Skeletal muscle tissue (tissue), 4 donors: ENCODE results near the gene LGALS13. TPM values are rescaled to one million over a fixed set of nuclear protein-coding genes. Genes with fewer than 3 reads are reported as not detected.
"Not testable (repeated sequence)": the region's sequence is repeated elsewhere in the genome, so short reads cannot be mapped to it uniquely, and the experiment has no call there.

Experiments used
- H3K27ac ChIP-seq: one replicate; pipeline ENCODE4 v1.7.0; 2013; ENCODE audit warnings: mild to moderate bottlenecking, low read depth, low read length, inconsistent platforms
- H3K27me3 ChIP-seq, 3 donors: one replicate each; pipeline ENCODE4 v1.7.0; 2013; ENCODE audit warnings: low read length in 3 of 3; ENCODE audit not compliant: control insufficient read depth in 3 of 3, insufficient read depth in 3 of 3
- H3K36me3 ChIP-seq, 3 donors: one replicate each; pipeline ENCODE4 v1.7.0; 2013; ENCODE audit warnings: low read length in 3 of 3; ENCODE audit not compliant: control insufficient read depth in 3 of 3, insufficient read depth in 3 of 3
- H3K4me1 ChIP-seq, 3 donors: one replicate each; pipeline ENCODE4 v1.7.0; 2013; ENCODE audit warnings: low read length in 3 of 3, mild to moderate bottlenecking in 3 of 3; ENCODE audit not compliant: control insufficient read depth in 3 of 3, insufficient read depth in 3 of 3
- H3K4me3 ChIP-seq, 3 donors: one replicate each; pipeline ENCODE4 v1.7.0; 2013; ENCODE audit warnings: low read length in 3 of 3
- H3K9ac ChIP-seq, 3 donors: one replicate each; pipeline ENCODE4 v1.7.0; 2013; ENCODE audit warnings: low read length in 3 of 3, mild to moderate bottlenecking in 3 of 3, moderate library complexity in 2 of 3, low read depth in 1 of 3
- H3K9me3 ChIP-seq, 3 donors: one replicate each; pipeline ENCODE4 v1.7.0; 2013; ENCODE audit warnings: low read length in 3 of 3; ENCODE audit not compliant: control insufficient read depth in 3 of 3
- total RNA-seq: library from RNA; depleted of rRNA; stranded (reverse); fragments of >200 nt; gene quantifications from one replicate; pipeline ENCODE4 v1.2.3, GENCODE V29; 2014
- donor health status: Osteomylitis.

Gene LGALS13
- total RNA-seq, 1 donor from 2014 or later: not detected

GRCh38 chr19:39607021-39607420 is 4.7 kb downstream of the LGALS13 start:
- Histone ChIP-seq H3K4me1 (no peaks in the 10 kb centered on the region), H3K9me3 (no peaks in the 10 kb centered on the region), H3K27me3 (peaks cover 0 to 8% (median 4%) of the 10 kb centered on the region in 3 donors), H3K36me3 (no peaks in the 10 kb centered on the region), H3K27ac (no peak overlapping the region), H3K9ac (no peak overlapping the region), H3K4me3 (no peak overlapping the region)

GRCh38 chr19:39607561-39607960 is 5.2 kb downstream of the LGALS13 start:
- H3K27me3 ChIP-seq: peaks cover 0 to 8% (median 4%) of the 10 kb centered on the region in 3 donors
- no peaks in the 10 kb centered on the region for H3K9me3 ChIP-seq
- H3K4me1 ChIP-seq: no peaks in the 10 kb centered on the region
- no peak overlapping the region for H3K4me3 ChIP-seq
- no peaks in the 10 kb centered on the region for H3K36me3 ChIP-seq
- H3K27ac ChIP-seq: no peak overlapping the region
- no peak overlapping the region for H3K9ac ChIP-seq

DNA sequence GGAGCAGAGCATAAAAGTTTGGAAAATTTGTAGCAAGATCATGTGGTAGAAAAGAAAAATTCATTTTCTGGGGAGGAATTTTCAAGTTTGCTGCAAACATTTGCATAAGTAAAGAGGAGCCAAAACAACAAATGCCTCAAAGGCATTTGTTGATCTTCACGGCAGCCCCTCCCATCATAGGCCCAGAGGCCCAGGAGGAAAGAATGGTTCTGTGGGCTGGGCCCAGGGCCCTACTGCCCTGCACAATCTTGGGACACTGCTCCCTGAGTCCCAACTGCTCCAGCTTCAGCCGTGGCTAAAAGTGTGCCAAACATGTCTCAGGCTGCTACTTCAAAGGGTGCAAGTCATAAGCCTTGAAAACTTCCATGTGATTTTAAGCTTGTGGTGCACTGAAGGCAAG is 11.3 kb downstream of the LGALS13 start:
- Histone ChIP-seq H3K27me3 (peaks cover 0 to 8% (median 0%) of the 10 kb centered on the region in 3 donors), H3K27ac (no peak overlapping the region)

DNA sequence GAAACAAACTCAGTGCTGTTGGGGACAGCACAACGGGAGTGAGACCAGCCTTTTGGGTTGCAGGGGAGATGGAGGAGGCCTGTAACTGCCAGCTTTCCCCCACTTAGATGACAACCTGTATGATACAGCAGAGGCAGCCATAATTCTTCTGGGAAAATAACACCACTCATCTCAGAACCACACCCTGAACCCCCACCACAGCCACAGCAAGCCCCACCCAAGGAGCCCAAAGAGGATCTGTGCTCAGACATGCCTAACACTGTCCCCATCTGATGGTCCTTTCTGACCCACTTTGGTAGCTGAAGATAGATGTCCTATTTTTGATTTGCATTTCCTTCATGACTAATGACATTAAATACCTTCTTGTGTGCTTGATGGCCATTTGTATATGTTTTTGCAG is 15.4 kb downstream of the LGALS13 start:
- Histone ChIP-seq H3K27ac (no peak overlapping the region), H3K9me3 (no peaks in the 10 kb centered on the region), H3K36me3 (no peaks in the 10 kb centered on the region), H3K9ac (no peak overlapping the region), H3K4me3 (no peak overlapping the region), H3K4me1 (no peaks in the 10 kb centered on the region), H3K27me3 (peaks cover 0 to 8% (median 0%) of the 10 kb centered on the region in 3 donors)

More for the DNA sequence above, 11.3 kb downstream of the LGALS13 start:
- Histone ChIP-seq H3K9ac (no peak overlapping the region), H3K4me1 (no peaks in the 10 kb centered on the region), H3K36me3 (no peaks in the 10 kb centered on the region), H3K4me3 (no peak overlapping the region), H3K9me3 (no peaks in the 10 kb centered on the region)

DNA sequence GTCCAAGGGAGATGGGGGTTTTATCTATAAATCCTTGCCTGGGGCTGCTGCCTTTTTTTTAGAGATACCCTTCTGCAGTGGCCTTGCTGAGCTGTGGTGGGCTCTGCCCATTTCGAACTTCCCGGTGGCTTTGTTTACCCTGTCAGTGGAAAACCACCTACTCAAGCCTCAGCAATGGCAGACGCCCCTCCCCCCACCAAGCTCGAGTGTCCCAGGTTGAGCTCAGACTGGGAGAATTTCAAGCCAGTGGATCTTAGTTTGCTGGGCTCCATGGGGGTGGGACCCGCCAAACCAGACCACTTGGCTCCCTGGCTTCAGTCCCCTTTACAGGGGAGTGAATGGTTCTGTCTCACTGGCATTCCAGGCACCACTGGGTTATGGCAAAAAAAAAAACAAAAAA is 21.6 kb downstream of the LGALS13 start:
- Histone ChIP-seq H3K36me3 (no peaks in the 10 kb centered on the region), H3K9ac (no peak overlapping the region), H3K4me1 (no peaks in the 10 kb centered on the region), H3K9me3 (no peaks in the 10 kb centered on the region), H3K27ac (no peak overlapping the region), H3K27me3 (peaks cover 0 to 13% (median 7%) of the 10 kb centered on the region in 3 donors), H3K4me3 (no peak overlapping the region)

GRCh38 chr19:39627631-39628030 is 25.3 kb downstream of the LGALS13 start:
- H3K36me3 ChIP-seq, H3K4me1 ChIP-seq, H3K9me3 ChIP-seq, H3K4me3 ChIP-seq, H3K27ac ChIP-seq, H3K9ac ChIP-seq: not testable (repeated sequence)
- H3K27me3 ChIP-seq: peaks cover 0 to 13% (median 7%) of the 10 kb centered on the region in 3 donors

DNA sequence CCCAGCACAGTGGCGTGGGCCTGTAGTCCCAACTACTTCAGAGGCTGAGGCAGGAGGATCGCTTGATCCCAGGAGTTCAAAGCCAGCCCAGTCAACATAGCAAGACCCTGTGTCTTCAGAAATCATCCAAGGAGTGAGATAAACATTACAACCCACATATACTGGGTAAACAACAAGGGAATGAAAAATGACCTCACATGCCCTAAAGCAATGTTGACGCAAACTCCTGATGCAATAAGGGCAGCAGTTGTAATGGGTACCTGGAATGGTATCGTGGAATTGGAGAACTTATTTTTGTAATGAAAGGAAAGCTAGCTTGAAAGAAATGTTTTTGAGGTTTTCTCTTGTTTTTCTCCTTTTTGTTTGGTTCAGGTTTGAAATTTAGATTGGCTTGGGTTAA is 28.9 kb downstream of the LGALS13 start:
- Histone ChIP-seq H3K4me3 (no peak overlapping the region), H3K9ac (no peak overlapping the region), H3K36me3 (no peaks in the 10 kb centered on the region), H3K9me3 (peaks cover 0 to 3% (median 0%) of the 10 kb centered on the region in 3 donors), H3K4me1 (no peaks in the 10 kb centered on the region), H3K27ac (no peak overlapping the region), H3K27me3 (peaks cover 0 to under 1% (median 0%) of the 10 kb centered on the region in 3 donors)

DNA sequence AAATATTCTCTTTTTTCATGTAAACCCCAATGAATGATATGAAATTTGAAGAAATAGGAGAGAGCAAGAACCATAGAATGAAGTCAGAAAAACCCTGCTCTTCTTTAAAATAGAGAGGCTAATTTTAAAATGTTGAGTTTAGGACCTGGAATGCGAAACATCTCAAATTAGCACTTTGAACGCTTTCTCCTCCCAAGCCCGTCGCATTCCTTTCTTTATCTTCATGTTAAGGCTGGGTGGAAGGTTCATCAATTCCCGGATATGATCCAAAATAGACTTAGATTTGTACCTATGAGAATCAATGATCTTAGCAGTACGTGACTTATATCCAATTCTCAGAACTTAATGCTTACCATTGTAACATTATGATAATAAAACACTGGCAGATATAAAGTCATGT is 29.3 kb downstream of the LGALS13 start:
- Histone ChIP-seq H3K4me1 (no peaks in the 10 kb centered on the region), H3K4me3 (no peak overlapping the region), H3K27ac (no peak overlapping the region), H3K36me3 (no peaks in the 10 kb centered on the region), H3K27me3 (peaks cover 0 to 2% (median 0%) of the 10 kb centered on the region in 3 donors), H3K9ac (no peak overlapping the region), H3K9me3 (peaks cover 0 to 5% (median 0%) of the 10 kb centered on the region in 3 donors)

- peaks cover 0 to 16% (median 8%) of the 10 kb centered on the region in 3 donors for H3K27me3 ChIP-seq
These were observed 35.6 kb downstream of the LGALS13 start for GRCh38 chr19:39637891-39638290.

DNA sequence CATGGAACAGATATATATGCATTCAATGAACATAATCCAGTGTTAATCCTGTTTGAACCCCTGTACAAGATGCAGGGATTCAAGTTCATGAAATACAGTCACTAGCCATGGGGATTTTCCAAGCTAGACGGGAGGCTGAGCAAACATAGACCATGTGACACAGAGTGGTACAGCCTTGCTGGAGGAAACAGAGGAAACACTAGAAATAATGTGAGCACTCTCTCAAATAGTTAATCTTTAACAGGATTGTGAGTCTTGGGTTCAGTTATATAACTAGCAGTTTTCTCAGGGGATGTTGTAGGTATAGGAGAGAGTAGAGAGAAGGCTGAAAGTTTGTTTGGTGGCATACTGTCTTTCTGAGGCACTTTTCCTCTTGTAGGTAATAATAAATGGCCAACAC is 39.4 kb downstream of the LGALS13 start:
- no peaks in the 10 kb centered on the region for H3K4me1 ChIP-seq
- no peaks in the 10 kb centered on the region for H3K9me3 ChIP-seq
- H3K36me3 ChIP-seq: no peaks in the 10 kb centered on the region
- no peak overlapping the region for H3K4me3 ChIP-seq
- peaks cover 0 to 17% (median 12%) of the 10 kb centered on the region in 3 donors for H3K27me3 ChIP-seq
- H3K9ac ChIP-seq: no peak overlapping the region
- H3K27ac ChIP-seq: no peak overlapping the region

More at GRCh38 chr19:39637891-39638290, 35.6 kb downstream of the LGALS13 start:
- Histone ChIP-seq H3K9me3 (peaks cover 0 to 5% (median 0%) of the 10 kb centered on the region in 3 donors), H3K9ac (no peak overlapping the region), H3K4me3 (no peak overlapping the region), H3K36me3 (no peaks in the 10 kb centered on the region), H3K4me1 (no peaks in the 10 kb centered on the region), H3K27ac (no peak overlapping the region)
